K562 (cell line): Measurements from ENCODE around the gene HRH3. TPM values are rescaled to one million over a fixed set of nuclear protein-coding genes. Genes with fewer than 3 reads are reported as not detected.

ENCODE experiments used
- BCL6 ChIP-seq: fragments of 250-450 bp; sonication (Bioruptor Pico); IDR thresholded peaks from 2 replicates; pipeline ENCODE4 v1.4.0; 2020
- CBFA2T3 ChIP-seq: fragments of 450-650 bp; IDR thresholded peaks from 2 replicates; pipeline ENCODE4 v1.6.1; 2017
- CBX8 ChIP-seq: fragments of 200-600 bp; sonication (generic); IDR thresholded peaks from 2 replicates; pipeline ENCODE4 v1.6.1; 2012; ENCODE audit warnings: borderline replicate concordance, mixed run types, low read depth, mild to moderate bottlenecking, moderate library complexity, mixed read lengths, low read length, control low read depth, inconsistent platforms; ENCODE audit not compliant: poor library complexity, severe bottlenecking; ENCODE audit errors: extremely low read depth
- CREB1 ChIP-seq, 2 experiments: sonication (generic) in 1 of 2; formaldehyde crosslinking in 1 of 2; IDR thresholded peaks; 2 replicates each; pipeline versions ENCODE4 v1.6.1 to v1.8.0; 2012 to 2022; ENCODE audit warnings: inconsistent platforms in 1 of 2, mild to moderate bottlenecking in 1 of 2, missing genetic modification reagents in 1 of 2, moderate library complexity in 1 of 2
- GABPB1 ChIP-seq: sonication (generic); formaldehyde crosslinking; IDR thresholded peaks from 2 replicates; pipeline ENCODE4 v1.8.0; 2022; ENCODE audit warnings: mild to moderate bottlenecking, missing genetic modification reagents
- HCFC1 ChIP-seq: IDR thresholded peaks from 2 replicates; pipeline ENCODE4 v1.6.1; 2012; ENCODE audit warnings: low read depth, low read length, improper control_type of control experiment
- HDAC1 ChIP-seq, 2 experiments: fragments of 450-650 bp; IDR thresholded peaks; 2 replicates each; pipeline ENCODE4 v1.6.1; 2016 to 2017; ENCODE audit warnings: inconsistent platforms in 1 of 2, mild to moderate bottlenecking in 1 of 2, moderate library complexity in 1 of 2
- KLF13 ChIP-seq: fragments of 450-650 bp; IDR thresholded peaks from 2 replicates; pipeline ENCODE4 v1.6.1; 2016; ENCODE audit warnings: missing genetic modification characterization, low read depth, mild to moderate bottlenecking, missing compliant biosample characterization, moderate library complexity, borderline replicate concordance
- NCOA1 ChIP-seq: fragments of 450-650 bp; IDR thresholded peaks from 2 replicates; pipeline ENCODE4 v1.6.1; 2016; ENCODE audit warnings: low read depth
- NFYB ChIP-seq: IDR thresholded peaks from 2 replicates; pipeline ENCODE4 v1.6.1; 2011; ENCODE audit warnings: mild to moderate bottlenecking, moderate library complexity; ENCODE audit not compliant: insufficient read length; ENCODE audit errors: extremely low read depth
- NR4A1 ChIP-seq, 2 experiments: fragments of 250-450 bp in 1 of 2; fragments of 450-650 bp in 1 of 2; sonication (Bioruptor Pico) in 1 of 2; IDR thresholded peaks; 2 replicates each; pipeline versions ENCODE4 v1.4.0 to v1.6.1; 2016 to 2020; ENCODE audit warnings: mild to moderate bottlenecking in 2 of 2, missing compliant biosample characterization in 1 of 2, missing genetic modification characterization in 1 of 2, moderate library complexity in 1 of 2
- TCF7 ChIP-seq: sonication (generic); IDR thresholded peaks from 2 replicates; pipeline ENCODE4 v1.6.1; 2016; ENCODE audit warnings: antibody characterized with exemption, borderline replicate concordance
- TGIF2 ChIP-seq: sonication (generic); formaldehyde crosslinking; IDR thresholded peaks from 2 replicates; pipeline ENCODE4 v1.8.1; 2022; ENCODE audit warnings: mild to moderate bottlenecking, missing genetic modification reagents, moderate library complexity
- ZBTB2 ChIP-seq: fragments of 450-650 bp; IDR thresholded peaks from 2 replicates; pipeline ENCODE4 v1.6.1; 2016; ENCODE audit warnings: antibody characterized with exemption
- polyA plus RNA-seq, 8 experiments: library from polyadenylated mRNA; depleted of rRNA in 4 of 8; stranded (reverse) in 5 of 8; unstranded in 3 of 8; fragments of >200 nt; fragmentation: Nextera tagmentation in 2 of 8; fragmentation: Illumina TruSeq in 1 of 8; extraction: Ambion mirVana in 2 of 8; extraction: Trizol in 1 of 8; gene quantifications; 2 replicates each; pipeline versions ENCODE4 v1.2.1 to v1.2.3, GENCODE V29; 2011 to 2014; ENCODE audit warnings: inconsistent platforms in 1 of 8, missing spikeins in 1 of 8
- total RNA-seq, 7 experiments: library from RNA; depleted of rRNA in 6 of 7; stranded (reverse); fragments of >200 nt in 6 of 7; fragmentation: Illumina TruSeq in 2 of 7; extraction: Trizol in 2 of 7; gene quantifications; 2 replicates each; pipeline versions ENCODE4 v1.2.1 to v1.2.3, GENCODE V29; 2011 to 2021; ENCODE audit warnings: low replicate concordance in 1 of 7
- TF ChIP-seq, protein P1 (sequence below): fragments of 200-800 bp; sonication (Bioruptor generic); IDR thresholded peaks from 2 replicates; pipeline ENCODE4 v1.6.1; 2017; ENCODE audit warnings: missing genetic modification characterization, missing compliant biosample characterization
- TF ChIP-seq, protein P2 (sequence below), 2 experiments: fragments of 450-650 bp; formaldehyde crosslinking in 1 of 2; IDR thresholded peaks; 2 replicates each; pipeline versions ENCODE4 v1.4.0 to v1.6.1; 2014 to 2020; ENCODE audit warnings: mild to moderate bottlenecking in 2 of 2, borderline replicate concordance in 1 of 2, low read depth in 1 of 2

Gene HRH3
- total and polyA plus RNA-seq, 9 of the 15 experiments (the other 6 are each of a cell fraction or from before 2014, with no cell fraction given) = not detected

GRCh38 chr20:62219992-62220665 is at the start of gene HRH3 (continued):
- TF ChIP-seq HCFC1 (no peak), CBFA2T3 (no peak), HDAC1 (IDR thresholded peaks at IDR 0.05) (0 out of 4 replicates have a peak, but pooled peaks of 1 of the 2 experiments have one; percentile 33), CREB1 (IDR thresholded peaks at IDR 0.05) (no peak), CREB1 (CRISPR knock-in tag; IDR thresholded peaks at IDR 0.05) (peak; percentile 41; the same call in 1 of the 2 replicates), KLF13 (no peak), TGIF2 (CRISPR knock-in tag) (0 out of 2 replicates have a peak, but pooled peaks have one; percentile 39), CBX8 (no peak), BCL6 (no peak), TCF7 (no peak), GABPB1 (CRISPR knock-in tag) (0 out of 2 replicates have a peak, but pooled peaks have one; percentile 44), ZBTB2 (no peak), NCOA1 (no peak), NR4A1 (CRISPR knock-in tag; IDR thresholded peaks at IDR 0.05) (no peak), NR4A1 (tag; IDR thresholded peaks at IDR 0.05) (no peak), NFYB (no peak)
- TF ChIP-seq, protein P1, sequence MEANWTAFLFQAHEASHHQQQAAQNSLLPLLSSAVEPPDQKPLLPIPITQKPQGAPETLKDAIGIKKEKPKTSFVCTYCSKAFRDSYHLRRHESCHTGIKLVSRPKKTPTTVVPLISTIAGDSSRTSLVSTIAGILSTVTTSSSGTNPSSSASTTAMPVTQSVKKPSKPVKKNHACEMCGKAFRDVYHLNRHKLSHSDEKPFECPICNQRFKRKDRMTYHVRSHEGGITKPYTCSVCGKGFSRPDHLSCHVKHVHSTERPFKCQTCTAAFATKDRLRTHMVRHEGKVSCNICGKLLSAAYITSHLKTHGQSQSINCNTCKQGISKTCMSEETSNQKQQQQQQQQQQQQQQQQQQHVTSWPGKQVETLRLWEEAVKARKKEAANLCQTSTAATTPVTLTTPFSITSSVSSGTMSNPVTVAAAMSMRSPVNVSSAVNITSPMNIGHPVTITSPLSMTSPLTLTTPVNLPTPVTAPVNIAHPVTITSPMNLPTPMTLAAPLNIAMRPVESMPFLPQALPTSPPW (CRISPR knock-in tag) = peak; percentile 81
- TF ChIP-seq, protein P2, sequence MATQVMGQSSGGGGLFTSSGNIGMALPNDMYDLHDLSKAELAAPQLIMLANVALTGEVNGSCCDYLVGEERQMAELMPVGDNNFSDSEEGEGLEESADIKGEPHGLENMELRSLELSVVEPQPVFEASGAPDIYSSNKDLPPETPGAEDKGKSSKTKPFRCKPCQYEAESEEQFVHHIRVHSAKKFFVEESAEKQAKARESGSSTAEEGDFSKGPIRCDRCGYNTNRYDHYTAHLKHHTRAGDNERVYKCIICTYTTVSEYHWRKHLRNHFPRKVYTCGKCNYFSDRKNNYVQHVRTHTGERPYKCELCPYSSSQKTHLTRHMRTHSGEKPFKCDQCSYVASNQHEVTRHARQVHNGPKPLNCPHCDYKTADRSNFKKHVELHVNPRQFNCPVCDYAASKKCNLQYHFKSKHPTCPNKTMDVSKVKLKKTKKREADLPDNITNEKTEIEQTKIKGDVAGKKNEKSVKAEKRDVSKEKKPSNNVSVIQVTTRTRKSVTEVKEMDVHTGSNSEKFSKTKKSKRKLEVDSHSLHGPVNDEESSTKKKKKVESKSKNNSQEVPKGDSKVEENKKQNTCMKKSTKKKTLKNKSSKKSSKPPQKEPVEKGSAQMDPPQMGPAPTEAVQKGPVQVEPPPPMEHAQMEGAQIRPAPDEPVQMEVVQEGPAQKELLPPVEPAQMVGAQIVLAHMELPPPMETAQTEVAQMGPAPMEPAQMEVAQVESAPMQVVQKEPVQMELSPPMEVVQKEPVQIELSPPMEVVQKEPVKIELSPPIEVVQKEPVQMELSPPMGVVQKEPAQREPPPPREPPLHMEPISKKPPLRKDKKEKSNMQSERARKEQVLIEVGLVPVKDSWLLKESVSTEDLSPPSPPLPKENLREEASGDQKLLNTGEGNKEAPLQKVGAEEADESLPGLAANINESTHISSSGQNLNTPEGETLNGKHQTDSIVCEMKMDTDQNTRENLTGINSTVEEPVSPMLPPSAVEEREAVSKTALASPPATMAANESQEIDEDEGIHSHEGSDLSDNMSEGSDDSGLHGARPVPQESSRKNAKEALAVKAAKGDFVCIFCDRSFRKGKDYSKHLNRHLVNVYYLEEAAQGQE (IDR thresholded peaks at IDR 0.05; ENCODE audit: borderline replicate concordance) = peak; percentile 96
- TF ChIP-seq, protein P2 (CRISPR knock-in tag; IDR thresholded peaks at IDR 0.05; ENCODE audit: low read depth) = peak; percentile 94
